Subcutaneous preadipocyte (primary cell): ENCODE measurements around the gene CUL4B. TPM values are rescaled to one million over a fixed set of nuclear protein-coding genes. Genes with fewer than 3 reads are reported as not detected.

Experiments used
- small RNA-seq: library from RNA; depleted of rRNA; stranded (forward); fragments of <200 nt; gene quantifications from one replicate; pipeline ENCODE3, GENCODE V24; 2012
- total RNA-seq: library from RNA; depleted of rRNA; stranded (reverse); fragments of >200 nt; gene quantifications from 2 replicates; pipeline ENCODE4 v1.2.3, GENCODE V29; 2012

The CUL4B gene
- 53.6 and 80.2 TPM in 2 replicates for total RNA-seq

DNA sequence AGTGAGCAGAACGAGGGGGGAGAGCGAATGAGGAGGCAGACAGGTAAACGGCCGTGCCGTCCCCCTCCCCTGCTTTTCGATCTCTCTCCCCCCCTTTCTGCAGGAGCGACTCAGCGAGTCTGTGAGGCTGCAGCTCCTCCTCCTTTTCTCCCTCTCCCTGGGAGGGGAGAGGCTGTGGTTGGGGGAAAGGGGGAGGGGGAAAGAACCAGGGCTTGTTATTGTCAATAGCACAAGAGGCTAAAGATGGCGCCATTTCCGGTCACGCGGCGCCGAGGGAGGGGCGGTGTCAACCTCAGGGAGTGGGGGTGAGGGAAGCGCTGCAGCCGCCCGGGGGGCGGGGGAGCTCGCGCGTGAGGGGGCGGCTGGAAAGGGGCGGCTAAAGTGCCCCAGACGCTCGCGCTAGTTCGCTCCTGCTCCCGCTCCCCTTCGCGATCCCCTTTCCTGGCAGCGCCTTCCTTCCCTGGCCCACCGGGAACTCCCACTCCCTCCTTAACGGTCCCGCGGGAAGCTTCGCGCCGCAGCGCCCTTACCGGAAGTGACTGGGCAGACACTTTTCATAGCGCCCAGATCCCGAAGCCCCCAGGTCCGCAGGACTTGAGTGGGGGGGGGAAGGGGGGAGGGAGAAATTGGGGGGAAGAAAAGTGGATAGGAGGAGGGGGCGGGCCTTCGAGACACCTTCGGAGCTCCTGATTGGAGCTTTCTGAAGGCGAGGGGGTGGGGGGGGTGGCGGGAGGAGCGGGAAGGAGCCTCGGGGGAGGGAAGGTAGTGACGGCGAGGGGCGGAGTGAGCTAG lies at the start of gene CUL4B:
Gene CUL4B (minus strand): TSS at position 121 of the 792 bp plus-strand sequence. CDS start 324 bp downstream, outside the sequence.

DNA sequence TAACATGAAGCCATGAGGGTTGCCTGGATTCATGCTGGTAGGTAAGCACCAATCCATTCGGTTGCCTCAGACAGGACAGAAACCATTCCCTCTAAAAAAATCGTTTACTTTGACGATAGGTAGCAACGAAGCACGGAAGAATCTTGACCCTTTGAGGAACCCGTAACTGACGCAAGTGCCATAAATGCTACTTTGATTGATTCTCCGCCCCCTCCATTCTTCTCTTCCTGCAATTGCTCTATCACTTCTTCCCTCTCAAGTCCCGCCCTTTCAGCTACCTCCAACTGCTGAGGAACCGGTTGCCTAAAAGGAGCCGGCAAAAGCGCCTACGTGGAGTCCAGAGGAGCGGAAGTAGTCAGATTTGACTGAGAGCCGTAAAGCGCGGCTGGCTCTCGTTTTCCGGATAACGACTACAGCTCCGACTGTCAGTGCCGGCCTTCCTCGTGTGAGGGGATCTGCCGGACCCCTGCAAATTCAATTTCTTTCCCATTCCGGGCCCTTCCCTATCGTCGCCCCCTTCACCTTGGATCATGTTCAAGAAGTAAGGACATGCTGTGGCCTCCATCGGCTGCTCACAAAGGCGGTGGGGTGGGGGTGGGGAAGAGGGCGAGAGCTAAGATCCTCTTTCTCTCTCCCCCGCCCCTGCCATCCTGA lies 43.1 kb upstream of the CUL4B start, which contains the start of gene MCTS1:
Gene MCTS1 (plus strand): TSS at position 395 of the 654 bp plus-strand sequence. CDS start 136 bp downstream, at position 531.

Small RNAs within 50 kb of the gene (small RNA-seq; reads per million reads assigned to genes)
- gene RNU7-37P, result not detected

Other genes starting within 250 kb of the CUL4B start
- under 0.01 and 0.37 TPM in 2 replicates for gene TMEM255A, start 249.5 kb downstream of the CUL4B start, total RNA-seq
- not detected in 2 replicates for gene ATP1B4, start 198.9 kb downstream of the CUL4B start, total RNA-seq
- 127 and 128 TPM in 2 replicates for gene LAMP2, start 91.7 kb downstream of the CUL4B start, total RNA-seq
- gene MCTS1, start 43.1 kb upstream of the CUL4B start, total RNA-seq, result 43.0 and 45.9 TPM in 2 replicates
- 44.2 and 44.8 TPM in 2 replicates for gene C1GALT1C1, start 69.1 kb upstream of the CUL4B start, total RNA-seq